Uterus (tissue), 2 donors: ENCODE results near the gene SNTG2.

ENCODE experiments used
- POLR2A ChIP-seq, 2 donors: fragments of 450-650 bp; IDR thresholded peaks; one replicate each; pipeline ENCODE4 v1.6.1; 2016; ENCODE audit warnings: antibody characterized with exemption in 2 of 2, mild to moderate bottlenecking in 1 of 2, moderate library complexity in 1 of 2
- TF ChIP-seq, protein P1 (sequence below), 4 experiments: fragments of 200-600 bp in 2 of 4; fragments of 450-650 bp in 2 of 4; sonication (generic) in 2 of 4; IDR thresholded peaks; one replicate each; pipeline ENCODE4 v1.5.1; 2016 to 2019; ENCODE audit warnings: antibody characterized with exemption in 4 of 4, mild to moderate bottlenecking in 2 of 4, moderate library complexity in 1 of 4

DNA sequence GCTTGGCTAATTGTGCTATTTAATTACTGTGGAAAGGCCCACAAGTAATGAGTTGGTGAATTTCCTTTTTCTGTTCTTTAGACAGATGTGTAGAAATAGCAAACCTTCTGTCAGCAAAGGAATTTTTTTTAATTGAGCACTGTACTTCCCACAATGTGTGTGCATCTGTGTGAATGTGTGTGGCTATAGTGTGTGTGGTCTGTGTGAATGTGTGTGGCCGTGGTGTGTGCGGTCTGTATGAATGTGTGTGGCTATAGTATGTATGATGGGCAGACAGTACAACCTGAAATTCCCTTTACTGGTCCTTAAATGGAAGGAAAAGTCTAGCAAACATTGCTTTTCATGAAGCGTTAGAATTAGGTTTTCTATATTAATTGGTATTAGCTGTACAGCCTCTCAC lies 259.1 kb downstream of the SNTG2 start:
- TF ChIP-seq POLR2A (IDR thresholded peaks at IDR 0.05): no peak
- TF ChIP-seq, protein P1, sequence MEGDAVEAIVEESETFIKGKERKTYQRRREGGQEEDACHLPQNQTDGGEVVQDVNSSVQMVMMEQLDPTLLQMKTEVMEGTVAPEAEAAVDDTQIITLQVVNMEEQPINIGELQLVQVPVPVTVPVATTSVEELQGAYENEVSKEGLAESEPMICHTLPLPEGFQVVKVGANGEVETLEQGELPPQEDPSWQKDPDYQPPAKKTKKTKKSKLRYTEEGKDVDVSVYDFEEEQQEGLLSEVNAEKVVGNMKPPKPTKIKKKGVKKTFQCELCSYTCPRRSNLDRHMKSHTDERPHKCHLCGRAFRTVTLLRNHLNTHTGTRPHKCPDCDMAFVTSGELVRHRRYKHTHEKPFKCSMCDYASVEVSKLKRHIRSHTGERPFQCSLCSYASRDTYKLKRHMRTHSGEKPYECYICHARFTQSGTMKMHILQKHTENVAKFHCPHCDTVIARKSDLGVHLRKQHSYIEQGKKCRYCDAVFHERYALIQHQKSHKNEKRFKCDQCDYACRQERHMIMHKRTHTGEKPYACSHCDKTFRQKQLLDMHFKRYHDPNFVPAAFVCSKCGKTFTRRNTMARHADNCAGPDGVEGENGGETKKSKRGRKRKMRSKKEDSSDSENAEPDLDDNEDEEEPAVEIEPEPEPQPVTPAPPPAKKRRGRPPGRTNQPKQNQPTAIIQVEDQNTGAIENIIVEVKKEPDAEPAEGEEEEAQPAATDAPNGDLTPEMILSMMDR (IDR thresholded peaks at IDR 0.05): no peak
